GM19397 (cell line): ENCODE results near the gene SLC16A4.

Source experiments
- ATAC-seq: cut with Tn5 transposase; IDR thresholded peaks from one replicate; pipeline ENCODE4 v1.9.1; 2021; ENCODE audit warnings: mild to moderate bottlenecking, moderate library complexity; ENCODE audit not compliant: unreplicated experiment

The SLC16A4 gene

DNA sequence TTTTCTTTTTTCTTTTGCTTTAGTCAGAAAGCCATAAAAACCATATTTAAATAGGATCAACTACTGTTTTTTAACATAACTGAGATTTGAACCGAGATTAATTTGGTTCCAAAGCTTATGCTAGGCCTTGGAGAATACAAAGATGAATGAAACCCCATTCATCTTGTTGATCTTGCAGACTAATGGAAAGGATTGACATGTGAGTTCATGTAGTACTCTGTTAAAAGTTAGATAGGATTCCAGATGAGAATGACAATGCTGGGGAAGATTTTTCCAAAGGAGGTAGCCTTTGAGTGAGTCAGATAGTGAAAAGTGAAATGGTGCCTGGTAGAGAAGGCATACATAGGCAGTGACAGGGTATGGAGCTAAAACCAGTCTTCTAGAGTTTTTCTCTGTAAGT is 29.0 kb downstream of the SLC16A4 start:
- no peak for ATAC-seq

DNA sequence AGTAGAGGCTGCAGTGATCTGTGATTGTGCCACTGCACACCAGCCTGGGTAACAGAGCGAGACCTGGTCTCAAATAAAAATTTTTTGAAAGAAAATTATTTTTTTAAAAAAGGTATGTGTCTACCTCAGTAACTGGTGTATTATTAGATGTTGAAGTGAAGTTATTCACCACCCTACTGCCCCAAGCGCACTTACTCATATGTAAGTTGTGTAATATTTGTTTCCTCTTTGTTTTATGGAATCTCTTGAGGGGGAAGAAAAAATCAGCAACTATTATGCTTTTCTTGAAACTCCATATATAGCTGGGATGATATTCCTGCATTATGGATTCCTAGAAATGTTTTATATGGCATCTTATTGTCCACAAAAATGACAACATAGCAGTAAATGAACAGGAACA is 30.4 kb downstream of the SLC16A4 start:
- ATAC-seq, result no peak

DNA sequence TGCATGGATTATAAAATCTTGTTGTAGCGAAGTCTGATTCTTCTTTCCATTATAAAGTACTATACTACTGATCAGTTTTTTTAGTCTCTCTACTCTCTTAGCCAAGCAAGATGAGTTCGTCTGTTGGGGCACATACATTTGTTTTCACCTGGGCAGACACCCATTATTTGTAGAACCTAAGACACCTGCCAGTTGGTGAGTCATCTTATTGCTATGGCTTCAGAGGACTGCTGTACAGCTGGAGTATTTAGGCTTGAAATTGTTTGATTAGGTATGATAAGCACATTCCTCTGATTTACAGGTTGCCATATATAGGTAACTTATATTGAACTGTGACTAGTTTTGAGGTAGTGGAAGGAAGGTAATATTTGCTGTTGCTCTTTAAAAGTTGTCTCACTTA is 34.4 kb downstream of the SLC16A4 start:
- ATAC-seq, result no peak

DNA sequence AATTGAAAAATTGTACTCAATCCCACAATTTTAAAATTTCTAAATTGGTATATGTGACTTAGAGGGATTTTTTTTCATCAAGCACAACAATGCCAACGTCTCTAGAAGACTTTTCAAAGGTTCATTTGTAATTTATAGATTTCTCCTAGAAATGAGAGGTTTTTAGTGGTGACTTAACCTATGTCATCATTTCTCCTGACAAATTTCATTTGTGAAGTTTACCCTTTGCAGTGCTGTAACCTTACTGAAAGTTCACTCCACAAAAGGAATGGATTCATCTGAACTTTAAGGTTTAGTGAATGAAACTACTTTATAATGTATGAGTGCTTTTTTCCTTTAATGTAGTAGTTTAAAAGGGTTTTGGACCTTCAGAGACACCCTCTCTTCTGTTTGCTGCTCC is 35.5 kb downstream of the SLC16A4 start:
- no peak for ATAC-seq

DNA sequence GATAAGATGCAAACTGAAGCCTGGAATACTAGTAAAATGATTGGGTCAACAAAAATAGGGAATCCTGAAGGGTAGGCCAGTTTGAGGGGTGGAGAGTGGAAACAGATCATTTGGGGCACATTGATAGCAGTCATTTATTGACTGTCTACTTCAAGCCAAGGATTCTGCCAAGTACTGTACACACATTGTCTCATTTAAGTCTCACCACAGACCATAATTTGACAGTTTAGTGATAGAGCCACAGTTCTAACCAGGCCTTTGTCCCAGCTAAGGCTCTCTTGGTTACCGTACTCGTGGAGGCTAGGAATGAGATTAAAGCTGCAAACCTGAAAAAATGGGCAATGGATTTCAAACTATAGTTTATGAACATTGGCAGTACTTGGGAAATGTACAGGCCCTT is 40.5 kb downstream of the SLC16A4 start:
- no peak for ATAC-seq

DNA sequence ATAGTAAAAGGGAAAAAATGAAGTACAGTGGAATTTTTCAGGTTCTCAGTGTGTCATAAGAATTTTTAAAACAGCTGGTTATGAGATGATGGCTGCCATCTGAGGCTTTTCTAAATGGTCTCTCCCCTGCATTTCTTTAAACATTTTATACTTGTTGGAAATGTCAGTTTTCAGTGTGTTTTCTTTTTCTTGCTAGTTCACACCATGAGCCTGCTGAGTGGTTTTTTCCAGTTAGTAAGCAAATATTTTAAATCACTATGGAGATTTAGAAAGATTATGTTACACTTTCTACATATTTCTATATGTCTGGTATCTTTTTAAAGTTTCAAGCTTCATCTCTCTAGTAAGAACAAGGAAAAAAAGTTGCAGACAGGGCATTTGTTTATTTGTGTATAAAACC is 42.1 kb downstream of the SLC16A4 start:
- no peak for ATAC-seq

DNA sequence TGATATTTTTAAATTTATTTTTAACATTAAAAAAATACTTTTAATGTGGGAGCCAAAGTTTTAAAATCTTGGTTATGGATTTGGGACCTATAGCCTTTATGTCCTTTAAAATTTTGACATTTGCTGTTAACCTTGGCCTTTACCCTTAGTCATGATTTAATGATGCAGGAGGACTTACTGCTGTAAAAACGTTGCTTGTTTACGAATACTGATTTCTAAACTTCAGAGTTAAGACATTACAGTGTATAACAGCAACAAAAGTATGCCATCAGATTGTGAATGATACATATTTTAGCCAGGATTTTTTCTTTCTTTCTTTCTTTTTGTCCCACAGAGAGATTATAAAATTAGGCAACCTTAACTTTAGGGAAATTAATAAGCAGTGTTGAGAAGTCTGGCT is 42.8 kb downstream of the SLC16A4 start:
- ATAC-seq, result no peak

DNA sequence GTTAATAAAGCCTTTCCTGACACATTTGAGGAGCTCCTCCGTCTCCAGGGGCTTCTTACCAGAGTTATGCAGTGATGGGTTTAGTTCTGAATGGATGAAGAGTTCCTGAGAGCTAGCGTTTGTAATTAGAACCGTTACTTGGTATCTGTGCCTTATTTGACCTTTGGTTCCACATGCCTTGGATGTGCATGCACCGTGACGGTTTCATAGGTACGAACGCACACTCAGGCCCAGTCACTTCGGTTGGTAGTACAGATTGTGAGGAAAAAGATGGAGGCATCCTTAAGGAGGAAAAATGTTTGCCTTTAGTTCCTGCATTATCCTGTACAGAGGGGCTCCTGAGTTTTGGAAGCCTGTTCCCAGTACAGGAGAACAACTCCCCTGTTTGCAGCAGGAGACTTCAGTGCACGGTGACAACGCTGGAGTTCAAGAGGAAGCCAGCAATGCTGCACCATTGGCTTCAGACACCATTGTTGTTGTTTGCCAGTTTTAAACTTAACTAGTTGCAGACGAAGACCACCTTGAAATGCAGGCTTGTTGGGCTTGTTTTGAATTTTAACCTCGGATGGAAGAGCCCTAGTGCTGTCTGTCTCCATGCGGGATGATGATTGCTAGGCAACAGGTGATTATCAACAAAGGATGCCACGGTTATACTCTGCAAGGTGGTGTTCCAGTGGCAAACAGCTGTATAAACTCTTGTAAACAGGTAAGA is 43.5 kb downstream of the SLC16A4 start:
- ATAC-seq, result no peak

DNA sequence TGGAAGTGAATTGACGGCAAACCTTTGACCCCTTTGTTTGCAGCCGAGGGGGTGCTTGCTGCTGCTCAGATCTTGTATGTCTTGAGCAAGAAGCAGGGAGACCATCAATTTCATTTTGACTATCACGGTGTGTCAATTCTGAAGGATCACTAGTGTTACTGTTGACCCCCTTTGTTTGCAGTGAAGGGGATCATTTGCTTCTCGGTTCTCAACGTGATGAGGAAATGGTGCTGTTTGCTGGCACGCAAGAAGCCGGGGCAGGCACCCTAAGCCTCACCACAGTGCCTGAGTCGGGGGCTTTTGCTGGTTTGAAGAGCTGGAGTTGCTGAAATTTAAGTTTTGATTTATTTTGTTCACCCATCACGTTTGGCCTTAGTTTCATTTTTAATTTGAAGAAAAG is 44.1 kb downstream of the SLC16A4 start:
- no peak for ATAC-seq

DNA sequence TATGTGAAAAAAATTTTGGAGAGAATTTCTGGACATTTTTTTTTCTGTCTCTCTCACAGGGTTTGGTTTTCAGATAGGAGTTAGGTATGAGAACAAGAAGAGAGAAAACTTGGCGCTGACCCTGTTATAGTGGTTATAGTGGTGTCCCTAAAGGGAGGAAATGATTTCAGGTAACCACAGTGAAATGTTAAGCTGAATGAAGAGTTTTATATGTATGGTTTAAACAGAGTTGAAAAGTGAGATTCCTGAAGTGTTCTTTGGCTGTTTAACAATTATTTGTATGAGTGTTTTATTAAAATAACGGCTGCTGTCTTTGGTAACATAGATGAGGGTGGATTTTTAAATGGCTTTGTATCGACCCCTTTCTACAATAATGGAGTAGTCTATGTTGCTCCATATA is 45.3 kb downstream of the SLC16A4 start:
- ATAC-seq, result no peak

DNA sequence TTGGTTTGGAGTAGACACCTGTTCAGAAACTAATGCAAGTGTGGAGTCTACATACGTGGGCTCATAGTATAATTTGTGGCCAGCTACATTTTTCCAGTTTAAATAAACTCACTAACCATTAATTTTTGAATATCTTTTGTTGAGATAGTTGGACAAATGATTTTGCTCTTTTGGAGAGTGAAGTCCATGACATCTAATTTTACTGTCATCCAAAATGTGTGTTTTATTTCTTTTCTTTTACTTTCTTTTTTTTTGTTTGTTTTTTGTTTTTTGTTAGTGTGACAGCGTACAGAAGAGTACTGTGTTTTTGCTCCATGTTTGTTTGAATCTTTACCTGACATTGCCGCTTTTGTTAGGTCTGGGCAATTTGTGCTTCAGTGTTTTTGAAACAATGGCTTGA is 46.7 kb downstream of the SLC16A4 start:
- ATAC-seq, result no peak

DNA sequence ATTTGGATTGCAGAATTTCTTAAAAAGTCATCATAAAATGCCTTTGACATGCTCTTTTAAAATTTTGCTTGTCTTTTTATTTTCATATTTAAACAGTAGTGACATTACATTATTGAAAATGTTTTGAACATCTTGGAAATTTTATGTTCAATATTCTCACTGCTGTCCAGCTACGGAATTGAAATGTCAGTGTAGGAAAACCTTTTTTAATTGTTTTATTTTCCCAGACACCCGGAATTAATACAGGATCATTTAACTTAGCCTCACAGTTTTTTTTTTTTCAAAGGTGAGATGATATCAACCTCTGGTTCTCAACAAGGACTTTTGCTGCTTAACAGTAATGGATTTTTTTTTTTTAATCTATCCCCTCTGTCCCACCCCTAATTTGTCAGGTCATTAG is 47.6 kb downstream of the SLC16A4 start:
- no peak for ATAC-seq

DNA sequence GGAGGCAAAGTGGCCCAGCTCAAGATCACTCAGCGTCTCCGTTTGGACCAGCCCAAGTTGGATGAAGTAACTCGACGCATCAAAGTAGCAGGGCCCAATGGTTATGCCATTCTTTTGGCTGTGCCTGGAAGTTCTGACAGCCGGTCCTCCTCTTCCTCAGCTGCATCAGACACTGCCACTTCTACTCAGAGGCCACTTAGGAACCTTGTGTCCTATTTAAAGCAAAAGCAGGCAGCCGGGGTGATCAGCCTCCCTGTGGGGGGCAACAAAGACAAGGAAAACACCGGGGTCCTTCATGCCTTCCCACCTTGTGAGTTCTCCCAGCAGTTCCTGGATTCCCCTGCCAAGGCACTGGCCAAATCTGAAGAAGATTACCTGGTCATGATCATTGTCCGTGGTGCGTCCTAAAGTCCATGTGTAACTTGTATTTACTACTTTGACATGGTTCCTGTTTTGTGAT is 48.9 kb downstream of the SLC16A4 start:
- no peak for ATAC-seq

DNA sequence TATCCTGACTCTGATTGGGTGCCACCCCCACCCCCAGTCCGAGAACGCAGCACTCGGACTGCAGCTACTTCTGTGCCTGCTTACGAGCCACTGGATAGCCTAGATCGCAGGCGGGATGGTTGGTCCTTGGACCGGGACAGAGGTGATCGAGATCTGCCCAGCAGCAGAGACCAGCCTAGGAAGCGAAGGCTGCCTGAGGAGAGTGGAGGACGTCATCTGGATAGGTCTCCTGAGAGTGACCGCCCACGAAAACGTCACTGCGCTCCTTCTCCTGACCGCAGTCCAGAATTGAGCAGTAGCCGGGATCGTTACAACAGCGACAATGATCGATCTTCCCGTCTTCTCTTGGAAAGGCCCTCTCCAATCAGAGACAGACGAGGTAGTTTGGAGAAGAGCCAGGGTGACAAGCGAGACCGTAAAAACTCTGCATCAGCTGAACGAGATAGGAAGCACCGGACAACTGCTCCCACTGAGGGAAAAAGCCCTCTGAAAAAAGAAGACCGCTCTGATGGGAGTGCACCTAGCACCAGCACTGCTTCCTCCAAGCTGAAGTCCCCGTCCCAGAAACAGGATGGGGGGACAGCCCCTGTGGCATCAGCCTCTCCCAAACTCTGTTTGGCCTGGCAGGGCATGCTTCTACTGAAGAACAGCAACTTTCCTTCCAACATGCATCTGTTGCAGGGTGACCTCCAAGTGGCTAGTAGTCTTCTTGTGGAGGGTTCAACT is 49.5 kb downstream of the SLC16A4 start:
- ATAC-seq, result no peak

DNA sequence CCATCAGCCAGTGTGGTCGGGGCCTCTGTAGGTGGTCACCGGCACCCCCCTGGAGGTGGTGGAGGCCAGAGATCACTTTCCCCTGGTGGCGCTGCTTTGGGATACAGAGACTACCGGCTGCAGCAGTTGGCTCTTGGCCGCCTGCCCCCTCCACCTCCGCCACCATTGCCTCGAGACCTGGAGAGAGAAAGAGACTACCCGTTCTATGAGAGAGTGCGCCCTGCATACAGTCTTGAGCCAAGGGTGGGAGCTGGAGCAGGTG is 50.7 kb downstream of the SLC16A4 start:
- no peak for ATAC-seq

DNA sequence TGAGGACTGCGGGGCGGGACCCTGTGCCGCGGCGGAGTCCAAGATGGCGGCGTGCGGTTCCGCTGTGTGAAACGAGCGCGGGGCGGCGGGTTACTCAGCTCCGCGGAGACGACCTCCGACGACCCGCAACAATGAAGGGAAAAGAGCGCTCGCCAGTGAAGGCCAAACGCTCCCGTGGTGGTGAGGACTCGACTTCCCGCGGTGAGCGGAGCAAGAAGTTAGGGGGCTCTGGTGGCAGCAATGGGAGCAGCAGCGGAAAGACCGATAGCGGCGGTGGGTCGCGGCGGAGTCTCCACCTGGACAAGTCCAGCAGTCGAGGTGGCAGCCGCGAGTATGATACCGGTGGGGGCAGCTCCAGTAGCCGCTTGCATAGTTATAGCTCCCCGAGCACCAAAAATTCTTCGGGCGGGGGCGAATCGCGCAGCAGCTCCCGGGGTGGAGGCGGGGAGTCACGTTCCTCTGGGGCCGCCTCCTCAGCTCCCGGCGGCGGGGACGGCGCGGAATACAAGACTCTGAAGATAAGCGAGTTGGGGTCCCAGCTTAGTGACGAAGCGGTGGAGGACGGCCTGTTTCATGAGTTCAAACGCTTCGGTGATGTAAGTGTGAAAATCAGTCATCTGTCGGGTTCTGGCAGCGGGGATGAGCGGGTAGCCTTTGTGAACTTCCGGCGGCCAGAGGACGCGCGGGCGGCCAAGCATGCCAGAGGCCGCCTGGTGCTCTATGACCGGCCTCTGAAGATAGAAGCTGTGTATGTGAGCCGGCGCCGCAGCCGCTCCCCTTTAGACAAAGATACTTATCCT is 51.2 kb downstream of the SLC16A4 start:
- peak; percentile 3 for ATAC-seq

DNA sequence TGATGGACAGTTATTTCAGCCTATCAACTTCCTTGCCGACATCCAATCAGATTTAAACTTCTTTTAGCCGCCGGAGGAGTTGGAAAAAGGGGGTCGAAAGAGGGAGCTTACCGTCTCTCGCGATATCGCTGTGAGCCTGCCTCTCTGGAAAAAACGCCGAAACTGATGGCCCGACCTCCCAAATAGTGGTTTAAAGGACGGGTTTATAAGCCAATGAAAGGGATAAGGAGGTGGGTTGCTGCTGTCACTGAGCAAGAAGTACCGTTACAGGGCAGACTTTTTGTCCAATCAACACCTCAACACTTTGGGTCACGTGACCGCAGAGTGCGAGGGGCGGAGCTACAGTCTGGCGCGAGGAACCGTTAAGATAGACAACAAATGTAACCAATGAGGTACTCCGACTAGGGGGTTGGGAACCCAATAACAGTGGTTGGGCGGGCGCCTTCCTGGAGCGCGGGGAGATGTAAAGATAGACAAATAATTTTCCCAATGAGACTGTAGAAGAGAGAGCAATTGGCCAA is 51.9 kb downstream of the SLC16A4 start, which contains the start of gene RBM15:
Gene RBM15 (plus strand): TSS at position 492 of the 521 bp plus-strand sequence. CDS start 29 bp downstream, at position 521.
- peak; percentile 64 for ATAC-seq

DNA sequence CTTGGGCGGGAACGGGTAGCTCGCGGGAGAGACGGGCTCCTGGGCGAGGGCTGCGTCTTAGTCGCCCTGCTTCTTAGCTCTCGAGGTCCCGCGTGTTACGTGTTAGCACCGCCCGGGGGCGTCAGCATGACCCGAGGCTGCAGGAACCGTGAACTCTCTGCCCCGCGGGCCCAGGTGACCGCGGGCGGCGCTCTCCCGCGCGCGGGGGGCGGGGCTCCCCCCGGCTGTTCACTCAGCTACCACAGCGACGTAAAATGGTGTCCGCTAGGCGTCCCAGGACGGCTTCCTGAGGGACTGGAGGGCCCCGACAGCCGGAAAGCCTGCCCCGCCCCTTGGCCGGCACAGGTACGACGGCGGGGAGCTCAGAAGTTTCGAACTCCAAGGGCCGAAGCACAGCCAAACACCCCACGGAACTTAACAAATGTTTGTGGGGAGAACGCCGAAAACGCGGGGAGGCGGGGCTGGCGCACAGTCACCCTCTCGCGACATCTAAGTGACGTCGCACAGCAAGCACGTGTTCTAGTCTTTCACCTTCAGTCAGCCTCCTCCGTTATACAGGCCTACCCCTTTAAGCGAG is 52.4 kb downstream of the SLC16A4 start:
- ATAC-seq, result peak; percentile 63

DNA sequence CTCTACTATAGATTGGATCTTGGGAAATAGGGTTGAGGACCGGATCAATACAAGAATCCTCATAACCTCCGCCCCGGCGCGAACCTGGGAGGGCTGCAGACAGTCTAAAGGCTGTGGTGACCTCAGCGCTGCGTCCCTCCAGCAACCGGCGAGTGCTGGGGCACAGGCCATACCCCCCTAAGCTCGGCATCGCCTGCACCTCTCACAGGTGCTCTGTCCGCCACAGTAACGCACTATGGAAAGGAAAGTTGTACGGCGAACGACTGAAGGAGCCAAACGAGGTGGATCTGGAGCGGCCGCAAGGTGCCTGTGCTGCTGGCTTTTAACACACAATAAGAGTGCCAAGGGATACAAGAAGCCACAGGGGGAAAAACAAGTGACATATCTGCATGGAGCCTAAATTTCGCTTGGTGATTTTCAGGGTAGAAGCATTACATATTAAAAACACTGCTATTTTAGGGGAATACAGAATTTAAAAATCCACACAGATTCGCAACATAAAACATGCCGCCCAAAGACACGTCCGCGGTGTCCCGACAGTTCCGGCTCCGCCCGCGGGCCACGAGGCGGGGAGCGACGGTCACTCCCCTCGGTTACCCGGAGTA is 53.0 kb downstream of the SLC16A4 start:
- no peak for ATAC-seq

DNA sequence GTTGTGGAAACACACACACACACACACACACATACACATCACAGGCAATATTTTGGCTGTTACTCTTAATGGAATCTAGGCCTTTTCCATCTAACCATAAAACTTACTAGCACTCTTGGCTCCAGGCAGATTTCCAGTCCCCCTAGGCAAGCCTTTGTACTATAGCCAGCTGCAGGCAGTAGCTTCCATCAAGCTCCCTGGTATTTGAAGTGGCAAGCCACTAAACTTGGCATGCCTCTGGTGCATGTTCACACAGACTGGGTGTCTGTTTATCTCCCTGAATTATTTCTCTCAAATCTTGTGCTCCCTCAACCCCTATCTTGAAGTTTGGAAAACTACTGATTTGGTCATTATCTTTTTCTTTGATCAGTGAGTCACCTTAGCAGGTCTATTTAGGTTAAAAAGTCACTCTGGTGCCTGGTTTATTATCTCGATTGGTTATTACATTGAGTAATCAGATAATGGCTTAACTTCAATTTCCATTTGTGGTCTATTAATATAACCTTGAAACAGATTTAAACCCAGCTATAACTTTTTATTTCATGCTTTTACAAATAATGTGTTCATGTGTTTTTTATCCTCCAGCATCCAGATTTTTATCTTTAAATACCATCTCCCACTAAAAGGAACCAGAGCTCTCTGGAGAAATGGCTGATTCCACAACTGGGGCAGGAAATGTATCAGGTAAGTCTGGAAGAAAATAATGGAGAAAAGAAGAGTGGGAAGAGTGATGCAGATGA is 54.4 kb downstream of the SLC16A4 start:
- no peak for ATAC-seq
